Renal cortex interstitium (tissue), 11 donors: Measurements from ENCODE around the gene TNNC1. TPM values are rescaled to one million over a fixed set of nuclear protein-coding genes. Genes with fewer than 3 reads are reported as not detected.

Experiments
- DNase-seq, 11 donors: peaks; one replicate each; pipeline ENCODE4 v3.0.0-alpha.2; 2013; ENCODE audit warnings: low read depth in 9 of 11, low spot score in 4 of 11; ENCODE audit errors: extremely low read depth in 1 of 11
- polyA plus RNA-seq, 3 donors: library from polyadenylated mRNA; unstranded; fragments of 120-200 nt; gene quantifications; one replicate each; pipeline ENCODE4 v1.2.1, GENCODE V29; 2013; ENCODE audit not compliant: insufficient read length in 3 of 3

TNNC1 gene
- polyA plus RNA-seq, 3 donors, result 6.1 to 7.2 (median 6.5) TPM

DNA sequence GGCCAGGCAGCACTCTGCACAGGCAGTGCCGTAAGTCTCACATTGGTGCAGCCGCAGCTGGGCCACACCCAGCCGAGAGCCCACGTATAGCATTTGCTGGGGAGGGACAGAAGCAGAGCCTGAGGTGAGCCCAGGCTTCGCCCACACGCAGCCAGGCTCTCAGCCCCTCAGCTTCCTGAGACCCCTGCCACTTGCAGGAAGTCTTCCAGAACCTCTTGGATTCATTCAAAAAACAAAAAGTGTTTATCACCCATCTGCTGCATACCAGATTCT lies 15.8 kb downstream of the TNNC1 start:
- DNase-seq, result no peak

DNA sequence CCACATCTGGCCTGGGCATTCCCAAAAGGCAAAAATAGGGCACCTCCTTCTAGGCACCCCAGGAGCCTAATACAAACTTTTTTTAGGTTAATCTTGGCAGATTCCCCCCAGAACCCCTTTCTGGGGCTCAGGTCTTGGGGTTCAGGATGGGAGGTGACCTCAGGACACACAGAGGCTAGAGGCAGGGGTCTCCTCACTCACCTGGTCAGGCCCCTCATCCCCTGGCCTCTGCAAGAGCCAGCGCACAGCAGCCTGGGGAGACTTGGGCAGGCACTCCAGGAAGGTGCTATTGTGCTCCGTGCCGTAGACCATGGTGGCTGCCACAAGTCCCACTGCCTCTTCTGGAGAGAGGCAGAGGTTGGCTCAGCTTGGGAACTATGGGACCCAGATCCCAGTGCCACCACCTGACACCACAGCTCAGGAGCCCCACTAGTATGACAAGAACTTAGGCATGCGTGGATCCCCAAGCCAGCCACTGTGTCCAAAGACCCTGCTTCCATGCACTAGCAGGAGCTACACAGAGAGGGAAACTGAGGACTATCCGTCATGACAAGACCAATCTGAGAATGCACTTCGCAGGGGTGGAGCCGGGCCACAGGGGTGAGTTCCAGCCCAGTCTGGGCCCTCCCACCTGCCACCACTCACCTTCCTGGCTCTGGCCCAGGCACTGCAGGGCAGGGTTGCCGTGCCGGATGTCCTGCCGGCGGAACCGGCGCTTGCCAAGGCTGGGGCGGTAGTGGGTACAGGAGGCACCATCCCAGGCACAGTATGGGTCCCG lies 16.3 kb downstream of the TNNC1 start:
- no peak for DNase-seq

DNA sequence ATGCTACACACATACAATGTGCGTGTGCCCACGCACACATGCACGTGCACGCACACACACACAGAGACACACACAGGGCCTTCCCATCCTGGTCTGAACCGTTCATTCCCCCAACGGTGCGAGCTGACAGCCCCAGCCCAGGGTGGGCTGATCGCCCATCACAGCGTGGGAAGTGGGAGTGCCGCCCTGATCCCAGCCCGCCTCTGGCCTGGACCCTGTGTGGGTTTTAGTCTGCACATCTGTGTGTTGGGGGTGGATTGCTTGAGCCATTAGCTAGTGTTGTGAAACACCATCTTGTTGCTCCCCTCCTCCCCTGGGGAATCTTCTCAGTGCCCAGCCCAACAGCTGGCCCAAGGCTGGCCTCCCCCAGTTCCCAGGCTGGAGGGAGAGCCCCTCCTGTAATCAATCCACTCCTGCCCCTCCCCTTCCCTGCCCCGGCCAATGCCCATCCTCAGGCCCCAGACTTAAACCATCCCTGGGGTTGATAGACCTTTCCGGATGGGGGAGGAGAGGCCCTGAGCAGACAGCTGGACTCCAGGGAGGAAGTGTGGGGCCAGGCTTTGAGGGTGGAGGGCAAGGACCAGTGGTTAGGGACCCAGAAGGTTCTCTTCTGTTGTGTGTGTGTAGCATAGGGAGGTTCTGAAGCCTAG lies 17.2 kb downstream of the TNNC1 start:
- peak in 2 of 11 donors; percentile 47 to 48 for DNase-seq

DNA sequence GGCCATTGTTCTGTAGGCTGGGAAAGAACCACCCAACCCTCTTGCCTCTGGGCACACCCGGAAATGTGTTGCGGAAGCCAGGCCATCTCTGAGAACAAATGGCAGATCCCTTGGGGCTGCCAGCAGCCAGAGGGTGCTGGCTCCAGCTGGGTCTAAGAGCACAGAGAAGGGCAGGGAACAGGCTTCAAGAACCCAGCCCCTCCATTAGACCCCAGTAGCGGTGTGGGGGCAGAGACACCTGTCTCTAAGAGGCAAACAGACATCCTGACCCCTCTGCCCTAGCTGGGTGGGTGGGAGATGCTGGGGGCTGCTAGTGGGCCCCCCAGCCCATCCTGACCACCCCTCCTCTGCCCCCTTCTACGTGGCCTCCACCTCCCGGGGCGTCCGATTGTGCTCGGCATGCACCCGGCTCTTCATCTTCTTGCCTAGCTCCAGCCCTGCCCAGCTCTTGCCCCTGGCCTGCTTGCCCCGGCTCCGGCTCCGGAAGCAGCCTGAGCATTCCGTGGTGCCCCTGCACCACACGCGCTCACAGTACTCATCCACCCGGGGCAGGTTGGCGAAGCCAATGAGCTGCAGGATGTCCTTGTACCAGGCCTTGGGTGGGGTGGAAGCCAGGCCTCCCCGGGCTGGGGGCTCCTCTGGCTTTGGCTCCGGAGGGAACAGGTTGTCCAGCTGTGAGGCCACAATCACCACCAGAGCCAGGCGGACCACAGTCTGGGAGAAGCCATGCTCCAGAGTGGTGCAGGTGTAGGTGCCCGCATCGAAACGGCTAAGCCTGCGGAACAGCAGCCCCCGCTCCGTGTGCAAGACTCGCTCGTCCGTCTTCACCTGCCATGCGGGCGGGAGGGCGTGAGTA lies 18.4 kb downstream of the TNNC1 start:
- no peak for DNase-seq

DNA sequence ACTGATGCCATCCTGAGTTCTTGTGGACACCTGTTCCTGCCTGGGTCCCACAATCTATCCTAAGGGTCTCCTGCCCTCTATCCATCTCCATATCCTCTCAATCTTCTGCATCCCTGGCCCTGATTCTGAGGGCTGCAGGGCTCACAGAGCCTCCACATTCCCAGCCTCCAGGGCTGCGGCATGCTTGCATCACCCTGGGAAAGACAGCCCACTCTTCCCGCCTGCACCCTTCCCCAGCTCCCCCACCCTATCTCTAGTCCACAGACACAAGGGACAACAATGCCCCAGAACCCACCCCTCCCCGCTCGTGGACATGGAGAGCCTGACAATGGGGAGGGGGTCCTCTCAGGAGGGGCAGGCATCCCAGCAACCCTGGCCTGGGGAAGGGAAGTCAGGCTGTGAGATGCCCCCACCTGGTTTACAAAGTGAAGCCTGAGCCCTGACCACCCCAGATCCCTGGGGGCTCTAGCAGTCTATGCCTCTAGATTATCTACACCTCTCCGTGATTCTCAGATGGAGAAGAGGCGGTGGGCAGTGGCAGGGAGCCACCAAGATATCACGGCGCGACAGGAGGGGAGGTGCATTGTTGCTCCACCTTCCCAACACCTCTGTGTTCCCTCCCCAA lies 19.2 kb downstream of the TNNC1 start:
- DNase-seq, result no peak

DNA sequence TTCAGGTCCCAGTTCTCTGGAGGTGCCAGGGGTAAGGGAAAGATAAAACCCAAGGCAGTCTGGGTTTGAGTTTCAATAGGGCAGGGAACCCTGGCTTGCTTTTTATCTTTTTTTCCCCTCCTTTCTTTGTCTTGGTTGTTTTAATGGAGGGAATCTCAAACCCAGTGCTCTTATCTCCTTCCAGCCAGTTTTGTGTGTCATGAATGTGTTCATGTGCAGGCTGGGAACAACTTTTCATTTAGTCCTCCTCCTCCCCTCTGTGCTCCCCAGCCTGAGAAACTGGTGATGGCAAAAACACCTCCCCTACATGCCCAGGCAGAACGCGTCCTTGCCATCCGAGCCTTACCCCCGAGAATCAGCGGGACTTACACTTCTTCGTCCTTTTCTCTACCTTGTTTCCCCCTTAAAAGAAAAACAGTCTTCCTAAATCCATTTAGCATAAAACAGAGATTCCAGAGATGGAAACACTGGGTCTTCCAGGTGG lies 19.8 kb downstream of the TNNC1 start:
- no peak for DNase-seq

DNA sequence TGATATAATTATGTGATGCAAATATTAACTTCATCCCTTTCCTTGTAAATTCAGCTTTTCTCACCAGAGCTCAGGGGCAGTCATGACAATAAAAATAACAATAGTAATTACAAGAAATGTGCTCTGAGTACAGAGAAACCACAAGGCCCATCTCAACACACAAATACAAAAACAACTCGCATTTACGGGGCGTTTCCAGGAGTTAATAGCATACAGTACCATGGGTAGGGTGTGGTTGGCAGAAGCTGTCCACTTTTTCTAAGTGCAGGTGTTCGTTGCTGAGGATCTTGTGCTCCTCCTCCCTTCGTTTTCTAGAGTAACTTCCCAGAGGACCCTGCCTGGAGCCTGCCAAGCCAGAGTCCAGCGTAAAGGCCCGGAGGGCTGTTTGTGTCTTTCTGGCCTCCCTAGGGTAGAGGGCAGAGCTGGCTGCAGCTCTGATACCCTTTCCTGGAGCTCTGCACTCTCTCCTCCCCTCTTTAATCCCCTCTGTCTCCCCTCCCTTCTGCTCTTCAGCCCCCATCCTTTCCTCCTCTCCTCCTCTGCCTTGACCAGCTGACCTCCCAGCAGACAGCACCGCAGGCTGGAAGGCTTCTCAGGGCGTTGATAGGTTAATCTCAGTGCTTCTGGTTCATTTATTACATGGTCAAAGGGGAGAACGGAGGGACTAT lies 20.4 kb downstream of the TNNC1 start:
- no peak for DNase-seq

DNA sequence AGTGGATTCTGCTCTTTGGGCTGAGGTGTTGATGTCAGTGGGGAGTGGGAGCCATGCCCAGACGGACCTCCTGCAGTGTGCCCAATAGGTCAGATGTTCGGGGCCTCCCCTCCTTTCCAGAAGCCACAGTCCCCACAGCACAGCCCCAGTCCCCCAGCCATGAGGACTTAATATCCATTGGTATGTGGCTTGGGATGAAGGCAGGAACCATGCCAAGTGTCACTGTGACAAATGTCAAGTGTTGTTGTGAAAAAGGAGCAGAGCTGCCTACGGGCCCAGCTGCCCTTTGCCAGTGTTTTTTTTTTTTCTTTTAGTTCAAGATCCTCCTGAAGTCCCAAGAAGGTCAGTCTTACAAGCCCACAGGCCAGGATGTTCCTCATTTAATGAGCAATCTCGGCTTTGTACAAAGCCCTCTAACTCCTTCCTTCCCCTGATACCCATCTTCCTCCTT lies 21.1 kb downstream of the TNNC1 start:
- no peak for DNase-seq

DNA sequence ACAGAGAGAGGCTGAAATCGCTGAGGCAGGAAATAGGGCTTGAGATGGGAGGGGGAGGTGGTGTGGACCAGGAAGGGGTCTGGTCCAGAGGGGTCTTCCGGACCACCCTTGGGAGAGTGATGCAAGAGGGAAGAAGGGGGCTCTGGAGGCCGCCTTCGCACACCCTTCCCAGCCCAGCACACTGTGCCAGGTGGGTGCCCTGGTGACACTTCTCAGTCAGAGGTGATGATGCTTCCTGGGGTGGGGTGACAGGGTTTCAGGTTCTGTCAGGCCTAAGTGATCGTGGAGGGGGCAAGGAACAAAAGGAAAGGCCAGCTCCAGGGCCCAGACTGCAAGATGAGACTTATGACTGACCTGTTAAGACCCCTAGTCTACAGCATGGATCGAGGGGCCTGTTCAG lies 21.6 kb downstream of the TNNC1 start:
- no peak for DNase-seq

DNA sequence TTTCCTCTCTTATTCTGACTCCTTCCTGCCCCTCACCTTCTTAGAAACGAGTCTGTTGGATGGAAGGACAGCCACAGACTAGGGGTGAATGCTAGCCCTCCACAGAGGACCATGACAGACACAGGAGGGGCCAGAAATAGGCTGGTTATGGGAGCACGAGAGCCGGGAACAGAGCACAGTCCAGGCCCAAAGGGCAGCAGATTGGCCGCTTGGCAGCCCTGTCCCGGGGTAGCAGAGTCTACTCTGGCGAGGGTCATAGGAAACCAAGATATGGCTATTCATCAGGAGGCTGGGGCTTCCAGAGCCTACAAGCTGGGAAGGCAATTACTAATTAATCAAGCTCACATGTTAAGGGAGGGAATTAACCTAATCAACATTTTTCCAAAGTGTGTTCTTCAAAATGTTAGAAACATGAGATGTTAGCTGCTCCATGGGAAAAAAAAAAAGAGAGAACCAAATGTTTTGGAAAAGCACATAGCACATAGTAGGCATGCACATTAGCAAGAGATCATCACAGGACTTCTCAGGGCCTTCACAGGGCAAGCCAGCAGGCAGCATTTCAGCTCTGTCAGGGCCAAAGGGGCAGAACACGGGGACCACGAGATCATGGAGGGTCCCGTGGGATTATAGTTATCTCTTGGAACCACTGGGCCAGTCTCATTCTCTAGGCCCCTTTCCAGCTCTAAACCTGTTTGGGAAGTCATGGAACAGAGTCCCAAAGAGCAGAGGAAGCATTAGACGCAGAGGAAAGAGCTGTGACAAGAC lies 22.2 kb downstream of the TNNC1 start:
- DNase-seq, result no peak

DNA sequence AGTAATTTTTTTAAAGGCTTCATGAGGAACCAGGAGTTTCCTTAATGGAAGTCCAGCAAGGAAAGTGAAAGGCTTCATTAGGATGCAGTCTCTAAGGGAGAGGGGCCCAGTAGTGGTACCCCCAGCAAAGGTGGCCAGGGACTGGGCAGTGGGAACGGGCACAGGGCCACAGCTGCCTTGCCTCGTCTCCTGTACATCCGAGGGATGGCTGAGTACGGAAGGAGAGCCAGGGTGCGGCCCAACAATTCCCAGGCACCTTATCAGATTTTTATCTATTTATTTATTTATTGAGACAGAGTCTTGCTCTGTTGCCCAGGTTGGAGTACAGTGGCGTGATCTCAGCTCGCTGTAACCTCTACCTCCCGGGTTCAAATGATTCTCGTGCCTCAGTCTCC lies 23.4 kb downstream of the TNNC1 start:
- DNase-seq, result no peak

DNA sequence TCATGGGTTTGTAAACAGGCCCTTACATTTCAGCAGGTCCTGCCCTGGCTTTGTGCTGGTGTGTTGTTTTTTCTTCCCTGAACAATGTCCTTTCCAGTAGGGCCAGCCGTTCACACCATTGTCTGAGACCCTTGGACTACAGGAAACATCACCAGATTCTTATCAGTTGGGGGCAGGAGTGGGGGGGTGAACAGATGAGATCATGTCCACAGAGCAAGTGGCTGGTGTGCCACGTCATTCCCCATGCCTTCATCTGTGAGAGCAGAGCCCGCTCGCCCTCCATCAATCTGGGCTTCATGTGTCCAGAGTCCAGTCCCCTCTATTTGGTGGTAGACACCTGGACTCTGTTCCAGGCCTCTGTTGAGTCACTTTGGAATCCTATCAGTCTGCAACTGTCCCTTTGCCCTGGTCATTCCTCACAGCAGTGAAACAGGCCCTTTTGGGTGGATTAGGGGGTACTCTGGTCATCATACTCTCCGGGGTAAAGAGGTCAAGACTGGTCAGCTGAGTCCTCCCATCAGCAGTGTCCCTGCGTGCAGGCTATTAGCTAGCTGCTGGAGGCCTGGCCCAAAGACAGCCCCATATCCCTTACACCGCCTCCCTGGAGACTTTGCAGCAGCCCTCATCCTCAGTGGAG lies 23.9 kb downstream of the TNNC1 start:
- no peak for DNase-seq

DNA sequence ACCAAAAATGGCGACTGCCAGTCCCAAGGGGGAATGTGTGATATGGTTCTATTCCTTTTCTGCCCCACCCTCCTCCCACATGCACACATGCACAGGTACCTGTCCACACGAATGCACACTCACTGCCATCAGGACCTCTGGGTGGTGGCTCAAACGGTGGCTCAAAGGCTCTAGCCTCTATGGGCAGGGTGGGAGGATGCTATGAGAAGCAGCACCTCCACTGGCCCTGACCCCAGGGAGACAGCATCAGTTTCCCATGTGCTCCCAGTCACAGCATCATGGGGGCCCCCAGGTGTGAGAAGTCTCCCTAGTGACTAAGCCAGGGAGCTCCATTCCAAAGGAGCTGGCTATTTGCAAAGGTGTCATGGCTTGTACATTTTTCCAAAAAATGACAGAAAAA lies 24.8 kb downstream of the TNNC1 start:
- DNase-seq, result no peak

DNA sequence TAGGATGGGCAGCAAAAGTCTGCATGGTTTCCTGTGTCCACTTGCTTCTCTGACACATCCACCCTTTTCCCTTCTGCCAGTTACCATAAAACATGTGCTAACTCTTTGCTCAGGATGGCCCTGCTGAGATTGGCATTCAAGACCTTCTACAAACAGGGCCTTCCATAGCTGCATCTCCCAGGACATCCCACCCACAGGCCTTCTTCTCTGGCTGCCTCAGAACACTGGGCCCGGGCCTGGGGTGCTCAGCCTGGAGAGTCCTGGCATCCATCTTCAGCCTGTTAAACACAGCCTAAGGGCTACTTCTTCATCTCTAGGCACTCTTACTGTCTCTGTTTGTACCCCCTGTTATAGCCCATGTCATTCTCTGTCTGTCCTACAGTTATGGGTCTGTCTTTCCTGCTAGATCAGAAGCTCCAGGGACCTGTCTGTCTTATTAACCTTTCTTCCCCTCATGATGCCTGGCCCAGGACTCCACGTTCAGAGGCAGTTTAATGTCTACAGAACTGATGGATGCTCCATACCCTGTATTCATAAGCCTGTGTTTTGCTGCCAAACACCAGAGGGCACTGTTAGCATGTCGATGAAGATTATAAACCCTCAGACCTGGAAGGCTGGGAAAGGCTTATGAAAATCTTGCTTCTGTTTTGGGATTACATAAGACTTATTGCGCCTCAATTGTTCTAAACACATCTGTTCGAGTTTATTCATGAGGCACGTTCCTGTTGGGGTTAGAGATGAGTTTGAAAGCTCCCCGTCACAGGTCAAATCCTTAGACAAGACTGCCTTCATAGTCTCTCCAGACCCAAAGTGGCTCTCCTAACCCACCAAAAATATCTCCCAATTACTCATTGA lies 25.5 kb downstream of the TNNC1 start:
- peak in 6 of 11 donors; percentile 38 to 69 (median 53) for DNase-seq

DNA sequence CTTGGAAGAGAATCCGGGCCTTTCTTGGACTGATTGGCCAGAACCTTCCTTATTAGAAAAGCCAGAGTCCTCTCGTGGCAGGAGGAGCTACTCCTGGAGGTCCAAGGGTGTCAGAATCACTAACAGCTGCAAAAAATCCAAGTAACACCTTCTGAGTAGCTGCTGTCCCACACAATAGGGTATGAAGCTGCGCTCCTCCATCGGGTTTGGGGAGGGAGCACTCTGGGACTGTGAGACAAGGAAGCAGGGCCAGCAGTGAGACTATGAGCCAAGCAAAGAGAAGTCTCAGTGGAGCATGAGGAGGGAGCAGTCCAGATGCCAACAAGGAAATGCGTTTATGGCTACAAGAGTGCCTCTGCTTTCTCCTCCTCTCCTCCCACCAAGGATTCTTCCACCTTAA lies 30.7 kb downstream of the TNNC1 start:
- DNase-seq, result no peak

DNA sequence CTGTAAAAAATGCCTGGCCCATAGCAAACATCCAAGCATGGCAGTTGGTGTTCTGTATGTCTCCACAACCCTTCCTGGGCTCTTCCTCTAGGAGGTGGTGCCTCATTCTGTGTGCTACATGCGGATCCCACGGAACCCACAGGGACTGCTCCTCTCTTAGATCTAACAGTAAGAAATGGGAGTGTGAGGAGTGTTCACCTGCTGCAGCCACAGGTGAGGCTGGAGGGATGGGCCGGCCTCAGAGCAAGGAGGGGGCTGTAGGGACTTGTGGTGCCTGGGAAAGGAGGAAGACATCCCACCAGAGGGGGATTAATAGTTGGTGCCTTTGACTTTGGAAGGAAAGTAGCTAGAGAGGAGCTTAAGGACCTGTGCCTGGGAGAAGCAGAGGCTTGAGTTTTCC lies 31.2 kb downstream of the TNNC1 start:
- no peak for DNase-seq

DNA sequence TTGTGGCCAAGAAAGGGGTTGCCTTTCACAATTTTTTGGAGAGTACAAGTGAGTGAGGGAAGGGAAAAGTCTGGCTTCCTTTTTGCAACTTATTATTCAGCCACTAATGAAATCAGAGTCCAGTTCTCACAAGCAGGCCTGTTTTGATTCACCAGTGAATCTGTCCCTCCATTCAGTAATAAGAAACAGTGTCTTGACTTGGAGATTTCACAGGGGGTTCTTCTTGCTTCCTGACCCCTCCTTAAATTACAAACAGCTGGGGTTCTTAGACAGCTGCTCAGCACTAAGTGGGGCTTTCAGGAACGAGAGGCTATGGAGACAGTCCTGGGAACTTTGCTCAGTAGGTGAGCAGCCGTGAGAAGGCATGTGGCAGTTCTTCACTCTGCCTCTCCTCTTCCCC lies 33.5 kb downstream of the TNNC1 start:
- no peak for DNase-seq
